ENCODE results near the gene ATOX1.
A peak's percentile ranks its signal among the peaks of the same experiment; 100 is the strongest.

The ATOX1 gene

DNA sequence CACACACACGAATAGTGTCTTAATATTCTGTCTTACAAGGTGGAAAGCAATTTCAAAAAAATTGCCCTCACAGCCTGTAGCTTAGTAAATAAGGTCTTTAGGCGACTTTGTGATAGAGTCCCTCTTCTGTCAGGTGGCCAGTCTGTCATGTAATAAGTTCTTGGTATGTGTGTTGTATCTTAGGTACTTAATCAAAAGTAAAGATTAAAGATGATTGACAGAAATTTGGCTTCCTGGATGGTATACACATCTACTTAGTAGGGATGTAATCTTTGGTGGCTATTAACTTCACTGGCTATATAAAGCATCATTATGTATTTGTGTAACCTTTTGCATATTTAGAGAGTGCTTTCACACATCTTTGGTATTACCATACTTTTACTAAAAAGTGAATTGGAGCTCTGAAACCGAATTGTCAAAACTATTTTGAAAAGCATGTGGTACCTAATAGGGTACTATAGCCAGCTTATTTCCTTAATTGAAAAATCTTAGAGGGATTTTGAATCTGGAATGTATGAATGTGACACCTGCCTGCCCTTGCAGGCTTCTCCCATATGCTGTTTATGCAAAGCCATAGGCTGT is 16.7 kb upstream of the ATOX1 start:
- H3K9ac ChIP-seq (ENCODE audit: insufficient read length, low read depth) = no peak overlapping the region
- peaks cover 47% of the 10 kb centered on the region for H3K36me3 ChIP-seq (ENCODE audit: insufficient read depth, insufficient read length, low read length)
- H3K27me3 ChIP-seq (ENCODE audit: insufficient read depth, insufficient read length) = no peaks in the 10 kb centered on the region
- no peak for TF ChIP-seq SUZ12 (IDR thresholded peaks at IDR 0.05; ENCODE audit: extremely low read depth, insufficient read depth, insufficient read length)
- no peak for TF ChIP-seq ZNF274 (IDR thresholded peaks at IDR 0.05; ENCODE audit: low read depth, low read length)
- no peak for TF ChIP-seq YY1 (IDR thresholded peaks at IDR 0.05; ENCODE audit: insufficient read depth, insufficient read length)
- H3K4me1 ChIP-seq (ENCODE audit: insufficient read depth, insufficient read length) = no peaks in the 10 kb centered on the region
- H3K9me3 ChIP-seq (ENCODE audit: insufficient read depth, low read length) = no peaks in the 10 kb centered on the region
- no peak for DNase-seq (ENCODE audit: low read depth, low spot score)
- H3K4me3 ChIP-seq (ENCODE audit: insufficient read length, low read depth) = peak overlapping the region; percentile 12

DNA sequence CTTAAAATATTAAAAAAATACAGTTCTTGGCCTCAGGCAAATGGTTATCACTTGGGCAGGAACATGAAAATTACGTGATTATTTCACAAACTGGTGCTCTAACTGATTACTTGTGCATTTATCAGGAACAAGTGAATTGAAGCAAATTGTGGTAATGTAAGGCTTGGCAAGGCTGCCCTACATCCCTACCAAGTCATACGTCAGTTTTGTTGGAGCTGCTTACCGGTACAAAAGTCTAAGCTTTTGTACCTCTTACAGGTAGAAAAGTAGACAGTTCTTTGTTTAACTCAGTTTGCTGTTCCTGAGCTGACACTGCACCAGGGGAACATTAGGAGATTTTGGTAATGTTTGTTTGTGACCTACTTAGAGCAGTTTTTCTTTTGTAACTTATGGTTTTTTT is 15.5 kb upstream of the ATOX1 start:
- Histone ChIP-seq H3K9ac (ENCODE audit: insufficient read length, low read depth) (peak overlapping the region; percentile 56), H3K9me3 (ENCODE audit: insufficient read depth, low read length) (no peaks in the 10 kb centered on the region), H3K4me3 (ENCODE audit: insufficient read length, low read depth) (peak overlapping the region; percentile 95), H3K4me1 (ENCODE audit: insufficient read depth, insufficient read length) (no peaks in the 10 kb centered on the region), H3K27me3 (ENCODE audit: insufficient read depth, insufficient read length) (no peaks in the 10 kb centered on the region), H3K36me3 (ENCODE audit: insufficient read depth, insufficient read length, low read length) (peaks cover 47% of the 10 kb centered on the region)
- DNase-seq (ENCODE audit: low read depth, low spot score) = no peak
- TF ChIP-seq YY1 (IDR thresholded peaks at IDR 0.05; ENCODE audit: insufficient read depth, insufficient read length) (no peak), SUZ12 (IDR thresholded peaks at IDR 0.05; ENCODE audit: extremely low read depth, insufficient read depth, insufficient read length) (no peak), ZNF274 (IDR thresholded peaks at IDR 0.05; ENCODE audit: low read depth, low read length) (no peak)

DNA sequence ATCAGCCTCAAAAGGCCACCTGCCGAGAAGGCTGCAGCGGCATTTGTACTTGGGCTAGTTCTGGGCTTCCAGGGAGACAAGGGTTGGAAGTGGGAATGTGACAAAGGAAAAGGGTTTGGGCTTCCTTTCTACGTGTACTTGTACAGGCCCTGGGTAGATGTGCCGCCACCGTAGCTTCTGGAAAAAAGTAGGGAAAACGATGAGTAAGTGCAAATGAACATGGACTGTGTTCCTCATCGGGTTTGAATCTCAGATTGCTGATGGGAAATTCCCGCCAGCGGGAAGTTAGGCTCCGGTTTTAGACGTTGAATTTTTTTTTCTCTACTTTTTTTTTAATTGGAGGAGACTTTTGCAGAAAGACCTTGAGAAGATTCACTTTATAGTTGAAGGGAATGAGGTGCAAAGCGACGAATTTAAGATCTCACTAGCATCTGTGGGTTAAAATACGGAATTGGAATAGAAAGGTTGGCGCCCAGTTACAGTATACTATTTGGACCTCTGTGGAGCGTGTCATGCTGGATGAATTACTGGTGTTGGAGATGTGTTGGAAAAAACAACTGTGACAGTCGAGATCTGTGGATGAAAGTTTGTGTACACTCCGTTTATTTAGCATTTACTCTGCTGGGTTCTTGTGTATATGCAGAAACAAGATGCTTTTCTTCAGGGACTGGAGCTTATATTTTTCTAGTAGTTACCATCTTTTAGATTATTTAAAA is 14.6 kb upstream of the ATOX1 start:
- no peaks in the 10 kb centered on the region for H3K27me3 ChIP-seq (ENCODE audit: insufficient read depth, insufficient read length)
- H3K9me3 ChIP-seq (ENCODE audit: insufficient read depth, low read length) = no peaks in the 10 kb centered on the region
- peak overlapping the region; percentile 95 for H3K4me3 ChIP-seq (ENCODE audit: insufficient read length, low read depth)
- peak overlapping the region; percentile 92 for H3K9ac ChIP-seq (ENCODE audit: insufficient read length, low read depth)
- peaks cover 44% of the 10 kb centered on the region for H3K36me3 ChIP-seq (ENCODE audit: insufficient read depth, insufficient read length, low read length)
- TF ChIP-seq SUZ12 (IDR thresholded peaks at IDR 0.05; ENCODE audit: extremely low read depth, insufficient read depth, insufficient read length) (no peak), ZNF274 (IDR thresholded peaks at IDR 0.05; ENCODE audit: low read depth, low read length) (no peak), YY1 (IDR thresholded peaks at IDR 0.05; ENCODE audit: insufficient read depth, insufficient read length) (no peak)
- no peaks in the 10 kb centered on the region for H3K4me1 ChIP-seq (ENCODE audit: insufficient read depth, insufficient read length)
- no peak for DNase-seq (ENCODE audit: low read depth, low spot score)

DNA sequence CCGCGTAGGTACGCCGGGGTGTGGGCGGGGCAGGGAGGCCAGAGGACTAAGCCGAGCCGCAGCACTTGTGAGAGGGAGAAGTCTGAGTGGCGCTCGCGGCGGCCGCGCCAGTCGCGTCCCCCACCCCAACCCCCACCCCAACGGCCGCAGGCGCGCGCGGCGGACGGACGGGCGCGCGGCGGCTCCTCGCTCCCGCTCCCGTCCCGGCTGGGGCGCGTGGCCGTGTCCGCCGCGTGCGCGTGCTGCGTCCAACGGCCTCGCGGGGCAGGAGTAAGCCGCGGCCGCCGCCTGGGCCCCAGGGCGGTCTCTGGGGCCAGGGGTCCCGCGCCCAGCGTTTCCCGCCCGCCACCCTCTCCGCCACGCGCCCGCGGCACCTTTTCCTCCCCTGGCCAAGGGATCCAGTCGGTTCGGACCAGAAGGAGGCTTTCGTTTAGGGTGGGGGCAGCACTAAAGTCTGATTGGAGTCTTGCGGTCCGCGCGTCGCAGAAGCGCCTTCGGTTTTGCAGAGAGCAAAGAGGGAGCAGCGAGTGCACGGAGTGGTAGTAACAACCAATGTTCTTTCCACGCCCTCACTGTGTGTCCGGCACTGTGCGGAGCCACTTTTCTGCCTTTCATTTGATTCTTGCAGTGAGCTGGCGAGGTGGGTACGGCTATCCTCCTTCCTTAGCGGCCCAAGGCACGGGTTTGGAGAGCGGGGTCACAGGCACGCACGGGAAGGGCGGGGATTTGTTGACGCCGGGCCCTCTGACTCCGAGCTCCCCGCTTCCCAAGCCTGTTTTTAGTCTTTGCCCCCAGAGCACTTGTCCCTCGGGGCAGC is 13.8 kb upstream of the ATOX1 start:
- H3K4me1 ChIP-seq (ENCODE audit: insufficient read depth, insufficient read length) = no peaks in the 10 kb centered on the region
- H3K36me3 ChIP-seq (ENCODE audit: insufficient read depth, insufficient read length, low read length) = peaks cover 37% of the 10 kb centered on the region
- DNase-seq (ENCODE audit: low read depth, low spot score) = no peak
- peak overlapping the region; percentile 92 for H3K9ac ChIP-seq (ENCODE audit: insufficient read length, low read depth)
- H3K9me3 ChIP-seq (ENCODE audit: insufficient read depth, low read length) = no peaks in the 10 kb centered on the region
- TF ChIP-seq YY1 (IDR thresholded peaks at IDR 0.05; ENCODE audit: insufficient read depth, insufficient read length) = no peak
- no peak for TF ChIP-seq SUZ12 (IDR thresholded peaks at IDR 0.05; ENCODE audit: extremely low read depth, insufficient read depth, insufficient read length)
- TF ChIP-seq ZNF274 (IDR thresholded peaks at IDR 0.05; ENCODE audit: low read depth, low read length) = no peak
- H3K4me3 ChIP-seq (ENCODE audit: insufficient read length, low read depth) = peak overlapping the region; percentile 95
- H3K27me3 ChIP-seq (ENCODE audit: insufficient read depth, insufficient read length) = no peaks in the 10 kb centered on the region

- DNase-seq (ENCODE audit: low read depth, low spot score) = peak; percentile 99
- Histone ChIP-seq H3K4me1 (ENCODE audit: insufficient read depth, insufficient read length) (no peaks in the 10 kb centered on the region), H3K27me3 (ENCODE audit: insufficient read depth, insufficient read length) (no peaks in the 10 kb centered on the region), H3K9me3 (ENCODE audit: insufficient read depth, low read length) (no peaks in the 10 kb centered on the region), H3K9ac (ENCODE audit: insufficient read length, low read depth) (peak within 1 kb of the TSS; percentile 92), H3K36me3 (ENCODE audit: insufficient read depth, insufficient read length, low read length) (peaks cover 29% of the 10 kb centered on the region), H3K4me3 (ENCODE audit: insufficient read length, low read depth) (peak within 1 kb of the TSS; percentile 95)
- TF ChIP-seq SUZ12 (IDR thresholded peaks at IDR 0.05; ENCODE audit: extremely low read depth, insufficient read depth, insufficient read length) = no peak
- TF ChIP-seq YY1 (IDR thresholded peaks at IDR 0.05; ENCODE audit: insufficient read depth, insufficient read length) = peak; percentile 10
Observed at GRCh38 chr5:151771259-151772028, 13.0 kb upstream of the ATOX1 start, which contains the start of gene G3BP1. Gene G3BP1 (plus strand): TSS chr5:151771954. CDS start chr5:151786621, 14,667 bp downstream.

DNA sequence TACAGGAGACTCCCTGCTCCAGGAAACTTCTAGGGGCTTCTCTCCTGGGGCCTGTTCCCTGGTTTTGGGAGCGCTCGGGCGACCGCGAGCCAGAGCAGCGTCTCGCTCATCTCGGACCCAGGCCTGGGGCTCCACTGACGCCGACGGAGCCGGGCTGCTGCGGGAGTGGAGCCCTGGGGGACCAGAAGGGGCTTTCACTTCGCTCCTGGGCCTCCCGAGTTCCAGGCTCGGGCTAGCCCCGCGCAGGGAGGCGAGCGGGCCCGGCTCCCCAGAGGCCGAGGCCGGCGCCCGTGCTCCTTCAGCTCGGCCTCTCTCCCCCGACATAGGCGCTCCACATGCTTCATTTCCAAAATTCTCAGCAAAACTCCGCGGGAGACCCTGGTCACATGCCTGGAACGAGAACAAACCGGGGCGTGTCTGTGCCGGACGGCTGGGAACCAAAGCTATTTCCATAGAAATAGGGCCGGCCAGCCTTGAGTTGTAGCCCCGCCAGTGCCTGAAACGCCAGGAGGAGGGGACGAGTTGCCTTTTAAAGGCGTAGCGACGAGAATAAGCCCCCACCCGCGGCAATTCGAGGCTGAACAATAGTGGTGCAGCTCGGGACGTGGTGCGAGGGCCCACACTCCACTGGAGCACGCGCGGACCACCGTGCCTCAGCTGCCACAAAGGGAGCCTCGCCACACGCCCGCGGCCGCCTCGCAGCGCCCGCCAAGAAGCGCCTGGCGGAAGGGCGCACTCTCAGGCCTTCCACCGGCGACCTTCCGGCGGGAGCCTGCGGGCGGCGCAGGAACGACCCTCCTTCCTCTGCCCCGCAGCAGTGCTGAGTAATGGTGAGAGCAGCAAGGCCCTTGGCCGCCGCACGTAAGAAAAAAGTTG is 12.2 kb upstream of the ATOX1 start:
- H3K27me3 ChIP-seq (ENCODE audit: insufficient read depth, insufficient read length) = no peaks in the 10 kb centered on the region
- no peaks in the 10 kb centered on the region for H3K9me3 ChIP-seq (ENCODE audit: insufficient read depth, low read length)
- no peak for DNase-seq (ENCODE audit: low read depth, low spot score)
- no peaks in the 10 kb centered on the region for H3K4me1 ChIP-seq (ENCODE audit: insufficient read depth, insufficient read length)
- H3K36me3 ChIP-seq (ENCODE audit: insufficient read depth, insufficient read length, low read length) = peaks cover 27% of the 10 kb centered on the region
- peak overlapping the region; percentile 92 for H3K9ac ChIP-seq (ENCODE audit: insufficient read length, low read depth)
- TF ChIP-seq YY1 (IDR thresholded peaks at IDR 0.05; ENCODE audit: insufficient read depth, insufficient read length) (no peak), ZNF274 (IDR thresholded peaks at IDR 0.05; ENCODE audit: low read depth, low read length) (no peak), SUZ12 (IDR thresholded peaks at IDR 0.05; ENCODE audit: extremely low read depth, insufficient read depth, insufficient read length) (no peak)
- H3K4me3 ChIP-seq (ENCODE audit: insufficient read length, low read depth) = peak overlapping the region; percentile 59
